ENCODE measurements around the gene ATG7.

ATG7 gene

GRCh38 chr3:11305509-11305908 lies 33.3 kb downstream of the ATG7 start:
- no peaks in the 10 kb centered on the region for H3K9me2 ChIP-seq (replicated peaks; ENCODE audit: insufficient read depth, low read length)
- no peaks in the 10 kb centered on the region for H3F3A ChIP-seq (ENCODE audit: insufficient read depth)
- TF ChIP-seq CTCF (IDR thresholded peaks at IDR 0.05; ENCODE audit: insufficient read depth, low read length, poor library complexity, severe bottlenecking) (no peak), EZH2phosphoT487 (conservative IDR thresholded peaks at IDR 0.05; ENCODE audit: low read length) (no peak)
- H3K4me2 ChIP-seq (ENCODE audit: low read depth, low read length, poor library complexity, severe bottlenecking): no peak overlapping the region
- H3K79me2 ChIP-seq (ENCODE audit: insufficient read depth, low read length): no peaks in the 10 kb centered on the region
- no peaks in the 10 kb centered on the region for H3K36me3 ChIP-seq (ENCODE audit: low read length)
- H3K9me3 ChIP-seq (ENCODE audit: insufficient read depth, low read length): no peaks in the 10 kb centered on the region
- H3K27me3 ChIP-seq (ENCODE audit: low read length): no peaks in the 10 kb centered on the region
- no peak overlapping the region for H3K9ac ChIP-seq (ENCODE audit: low read length)
- no peak overlapping the region for H2AFZ ChIP-seq (ENCODE audit: low read depth, low read length, severe bottlenecking)
- no peaks in the 10 kb centered on the region for H4K20me1 ChIP-seq (ENCODE audit: low read depth, low read length)
- no peak overlapping the region for H3K4me3 ChIP-seq (ENCODE audit: insufficient read depth, low read length, poor library complexity, severe bottlenecking)
- no peak overlapping the region for H3K27ac ChIP-seq (ENCODE audit: low read depth, low read length)

- Histone ChIP-seq H3K27ac (ENCODE audit: low read depth, low read length) (no peak overlapping the region), H3K9ac (ENCODE audit: low read length) (no peak overlapping the region), H3K36me3 (ENCODE audit: low read length) (no peaks in the 10 kb centered on the region; the same call in 1 of the 2 replicates), H3K4me2 (ENCODE audit: low read depth, low read length, poor library complexity, severe bottlenecking) (no peak overlapping the region), H4K20me1 (ENCODE audit: low read depth, low read length) (no peaks in the 10 kb centered on the region), H3K4me3 (ENCODE audit: insufficient read depth, low read length, poor library complexity, severe bottlenecking) (no peak overlapping the region), H3F3A (ENCODE audit: insufficient read depth) (no peaks in the 10 kb centered on the region), H3K9me2 (replicated peaks; ENCODE audit: insufficient read depth, low read length) (no peaks in the 10 kb centered on the region), H2AFZ (ENCODE audit: low read depth, low read length, severe bottlenecking) (no peak overlapping the region), H3K27me3 (ENCODE audit: low read length) (no peaks in the 10 kb centered on the region), H3K9me3 (ENCODE audit: insufficient read depth, low read length) (no peaks in the 10 kb centered on the region), H3K79me2 (ENCODE audit: insufficient read depth, low read length) (no peaks in the 10 kb centered on the region)
- TF ChIP-seq CTCF (IDR thresholded peaks at IDR 0.05; ENCODE audit: insufficient read depth, low read length, poor library complexity, severe bottlenecking) (no peak), EZH2phosphoT487 (conservative IDR thresholded peaks at IDR 0.05; ENCODE audit: low read length) (no peak)
Observed at GRCh38 chr3:11306817-11307589, 34.8 kb downstream of the ATG7 start.

GRCh38 chr3:11307830-11308432 lies 35.7 kb downstream of the ATG7 start:
- Histone ChIP-seq H3K9me3 (ENCODE audit: insufficient read depth, low read length) (no peaks in the 10 kb centered on the region), H3K4me3 (ENCODE audit: insufficient read depth, low read length, poor library complexity, severe bottlenecking) (no peak overlapping the region), H3K9me2 (replicated peaks; ENCODE audit: insufficient read depth, low read length) (no peaks in the 10 kb centered on the region), H2AFZ (ENCODE audit: low read depth, low read length, severe bottlenecking) (no peak overlapping the region), H3K79me2 (ENCODE audit: insufficient read depth, low read length) (no peaks in the 10 kb centered on the region), H3K27me3 (ENCODE audit: low read length) (no peaks in the 10 kb centered on the region), H3F3A (ENCODE audit: insufficient read depth) (no peaks in the 10 kb centered on the region), H3K4me2 (ENCODE audit: low read depth, low read length, poor library complexity, severe bottlenecking) (no peak overlapping the region), H3K9ac (ENCODE audit: low read length) (no peak overlapping the region), H3K27ac (ENCODE audit: low read depth, low read length) (no peak overlapping the region), H4K20me1 (ENCODE audit: low read depth, low read length) (no peaks in the 10 kb centered on the region), H3K36me3 (ENCODE audit: low read length) (no peaks in the 10 kb centered on the region; the same call in 1 of the 2 replicates)
- TF ChIP-seq CTCF (IDR thresholded peaks at IDR 0.05; ENCODE audit: insufficient read depth, low read length, poor library complexity, severe bottlenecking): no peak
- TF ChIP-seq EZH2phosphoT487 (conservative IDR thresholded peaks at IDR 0.05; ENCODE audit: low read length): no peak

Measured in SU-DHL-6 (cell line).